HL-60/S4 treated with phorbol 12-myristate 13-acetate at 8.2 ng/mL for 4 days and 3 days (cell line): Measurements from ENCODE around the gene BBOX1.

Experiments used
- in situ Hi-C: fragments of 300-500 bp; cut with MboI; formaldehyde crosslinking; loops from 2 replicates; pipeline ENCODE4 v1.15.0; 2022; ENCODE audit warnings: low sequenced_read_pairs

The BBOX1 gene

GRCh38 chr11:27025312-27025955 is 15.2 kb upstream of the BBOX1 start:
- in situ Hi-C loops: no loop called here

GRCh38 chr11:27025957-27026733 is 14.5 kb upstream of the BBOX1 start:
- in situ Hi-C loops: no loop called here

DNA sequence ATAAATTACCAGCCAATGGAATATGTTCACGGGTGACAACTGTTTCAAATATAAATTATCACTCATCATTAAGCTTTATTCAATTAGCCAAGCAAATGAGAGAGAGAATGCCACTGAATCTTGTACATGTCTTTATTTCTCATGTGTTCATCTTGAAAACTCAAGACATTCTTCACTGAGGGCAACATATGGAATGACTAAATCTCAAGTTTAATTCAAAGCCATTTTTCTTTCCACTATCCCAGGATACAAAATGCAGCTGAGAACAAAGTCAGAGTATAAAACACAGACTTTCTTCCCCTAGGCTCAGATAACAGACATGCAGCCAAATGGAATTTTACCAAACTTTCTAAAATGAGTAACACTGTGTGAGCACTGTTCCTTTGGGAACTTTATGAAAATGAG is 12.1 kb upstream of the BBOX1 start:
- in situ Hi-C loops: no loop called here

DNA sequence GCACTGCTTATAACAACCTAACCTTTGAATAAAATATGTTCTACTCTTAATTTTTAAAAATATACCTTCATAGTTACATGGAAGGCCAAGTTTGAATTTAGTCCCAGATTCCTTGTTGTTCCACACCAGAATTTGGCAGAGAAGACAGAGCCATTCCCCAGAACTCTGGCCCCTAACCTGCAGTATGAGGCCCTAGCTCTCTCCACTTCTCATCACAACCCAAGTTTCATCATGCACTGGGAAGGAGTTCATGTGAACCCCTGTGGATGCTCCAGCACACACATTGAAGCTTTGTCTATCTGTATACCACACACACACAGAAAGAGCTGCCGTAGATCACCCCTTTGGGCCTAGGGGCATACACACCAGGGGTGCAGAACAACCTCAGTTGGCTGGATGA is 10.6 kb upstream of the BBOX1 start:
- in situ Hi-C loops: no loop called here

GRCh38 chr11:27031754-27032153 is 8.9 kb upstream of the BBOX1 start:
- in situ Hi-C loops: no loop called here

DNA sequence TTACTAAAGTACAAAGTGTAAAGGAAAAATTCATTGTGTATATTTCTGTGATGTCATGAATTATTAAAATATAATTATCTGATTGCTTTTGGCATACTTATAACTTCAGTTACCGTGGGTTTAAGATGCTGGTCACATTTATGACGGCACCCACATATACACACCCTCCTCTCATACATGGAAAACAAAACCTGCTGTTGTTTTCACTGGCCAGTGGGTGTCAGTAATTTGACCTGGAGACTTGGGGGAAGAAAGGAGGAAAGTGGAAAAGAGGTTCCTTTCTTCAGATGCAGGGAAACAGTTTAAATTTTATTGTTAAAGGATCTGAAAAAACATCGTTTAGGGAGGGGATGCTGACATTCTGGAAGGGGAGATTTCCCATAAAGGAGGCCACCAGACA is 742 bp upstream of the BBOX1 start:
- in situ Hi-C loops: no loop called here

- in situ Hi-C loops: no loop called here
These were observed 705 bp downstream of the BBOX1 start for GRCh38 chr11:27041141-27041899.

DNA sequence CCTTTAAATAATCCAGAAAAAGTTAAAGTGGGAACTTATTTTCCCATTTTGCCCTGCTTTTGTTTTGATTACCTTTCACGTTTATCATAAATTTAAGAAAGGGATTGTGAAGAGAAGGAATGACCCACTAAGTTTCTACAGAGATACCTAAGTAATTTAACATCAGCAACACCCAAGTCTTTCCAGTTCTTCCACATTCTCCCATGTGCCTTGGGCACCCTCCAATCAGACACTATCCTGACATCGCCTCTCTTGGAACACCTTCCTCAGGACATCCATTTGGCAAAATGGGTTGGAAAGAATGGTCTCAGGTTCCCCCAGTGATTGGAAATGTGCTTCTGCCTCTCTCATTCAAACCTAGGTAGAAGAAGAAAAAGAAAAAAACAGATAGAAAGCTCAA is 6.3 kb downstream of the BBOX1 start:
- in situ Hi-C loops: no loop called here

- in situ Hi-C loops: no loop called here
These were observed 12.1 kb downstream of the BBOX1 start for GRCh38 chr11:27052668-27053067.

DNA sequence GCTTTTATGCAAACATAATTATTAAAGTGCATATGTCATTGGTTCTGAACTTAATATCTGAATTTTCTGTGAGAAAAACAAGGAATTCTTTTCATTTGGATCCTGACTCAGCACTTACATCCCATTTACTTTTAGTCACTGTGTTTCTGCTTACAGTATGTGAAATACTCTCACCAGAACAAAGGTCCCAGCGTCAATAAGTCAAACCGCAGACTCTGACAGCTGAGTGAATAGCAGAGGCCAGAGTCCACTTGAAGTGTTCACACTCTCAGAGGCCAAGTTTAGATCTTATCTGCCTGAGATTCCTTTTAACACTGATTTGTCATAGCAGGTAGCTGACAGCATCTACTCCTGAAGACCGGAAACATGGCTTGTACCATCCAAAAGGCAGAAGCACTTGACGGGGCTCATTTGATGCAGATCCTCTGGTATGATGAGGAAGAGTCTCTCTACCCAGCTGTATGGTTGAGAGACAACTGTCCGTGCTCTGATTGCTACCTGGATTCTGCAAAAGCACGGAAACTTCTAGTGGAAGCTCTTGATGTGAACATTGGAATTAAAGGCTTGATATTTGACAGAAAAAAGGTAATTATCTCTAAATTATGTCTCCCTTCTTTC is 14.6 kb downstream of the BBOX1 start:
- in situ Hi-C loops: no loop called here

- in situ Hi-C loops: no loop called here
These were observed 16.6 kb downstream of the BBOX1 start for GRCh38 chr11:27057091-27057780.

DNA sequence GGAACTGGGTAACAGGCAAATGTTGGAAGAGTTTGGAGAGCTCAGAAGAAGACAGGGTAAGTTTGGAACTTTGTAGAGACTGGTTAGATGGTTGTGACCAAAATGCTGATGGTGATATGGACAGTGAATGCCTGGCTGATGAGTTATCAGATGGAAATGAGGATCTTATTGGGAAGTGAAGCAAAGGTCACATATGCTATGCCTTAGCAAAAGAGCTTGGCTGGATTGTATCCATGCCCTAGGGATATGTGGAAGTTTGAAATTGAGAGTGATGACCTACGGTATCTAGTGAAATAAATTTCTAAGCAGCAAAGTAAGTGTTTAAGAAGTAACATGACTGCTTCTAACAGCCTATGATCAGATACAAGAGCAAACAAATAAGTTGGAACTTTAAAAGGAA is 17.8 kb downstream of the BBOX1 start:
- in situ Hi-C loops: no loop called here

- in situ Hi-C loops: no loop called here
These were observed 18.8 kb downstream of the BBOX1 start for GRCh38 chr11:27059431-27059830.

DNA sequence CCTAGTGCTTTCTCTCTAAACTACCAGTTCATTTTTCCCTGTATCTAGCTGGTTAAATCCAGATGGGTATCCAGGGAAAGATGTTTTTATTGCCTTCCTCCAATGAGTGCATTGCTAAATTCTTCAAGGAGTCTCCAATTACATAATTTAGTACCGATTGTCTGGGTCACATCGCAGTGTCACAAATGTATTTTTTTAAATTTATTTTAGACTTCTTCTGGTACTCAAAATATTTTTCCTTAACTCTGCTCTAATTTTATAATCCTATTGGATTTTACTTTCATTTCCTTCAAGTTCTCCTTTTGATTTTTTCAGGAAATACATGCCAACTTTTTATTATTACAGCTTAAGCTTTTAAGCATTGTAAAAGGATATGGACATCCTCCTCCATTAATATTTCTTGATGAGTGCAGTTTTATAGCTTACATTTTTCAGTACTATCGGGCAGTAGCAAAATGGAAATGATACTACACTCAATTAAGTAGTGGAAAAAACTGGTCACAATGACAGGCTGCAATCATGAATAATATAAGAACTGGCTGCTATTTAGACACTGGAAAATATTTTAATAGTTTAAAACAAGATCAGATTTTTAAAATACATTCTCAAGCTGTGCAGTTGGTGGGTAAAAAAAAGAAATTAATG is 20.3 kb downstream of the BBOX1 start:
- in situ Hi-C loops: no loop called here

GRCh38 chr11:27061461-27061821 is 20.8 kb downstream of the BBOX1 start:
- in situ Hi-C loops: no loop called here

GRCh38 chr11:27064086-27064485 is 23.5 kb downstream of the BBOX1 start:
- in situ Hi-C loops: no loop called here

- in situ Hi-C loops: no loop called here
These were observed 34.6 kb downstream of the BBOX1 start for GRCh38 chr11:27075192-27075591.

DNA sequence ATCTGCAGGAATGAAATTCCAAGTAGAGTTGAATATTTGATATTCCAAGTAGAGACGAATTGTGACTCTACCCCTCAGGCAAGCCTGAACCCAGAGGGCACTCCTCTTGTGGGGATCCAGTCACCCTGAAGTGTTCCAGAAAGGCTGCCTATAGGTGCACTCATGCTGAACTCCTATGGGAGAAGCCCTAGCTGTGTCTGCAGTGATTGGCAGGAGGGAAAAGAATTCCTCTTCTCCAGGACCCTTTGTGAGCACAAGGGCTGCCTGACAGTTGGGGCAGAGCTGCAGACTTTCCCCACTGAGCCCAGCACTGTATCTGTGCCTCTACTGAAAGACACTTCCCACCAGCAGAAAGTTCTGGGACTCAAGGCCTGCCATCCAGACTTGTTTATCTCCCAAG is 35.0 kb downstream of the BBOX1 start:
- in situ Hi-C loops: no loop called here

GRCh38 chr11:27076121-27076589 is 35.5 kb downstream of the BBOX1 start:
- in situ Hi-C loops: no loop called here

GRCh38 chr11:27081056-27081455 is 40.4 kb downstream of the BBOX1 start:
- in situ Hi-C loops: no loop called here
